ENCODE results near the gene EDEM3.

Gene EDEM3

DNA sequence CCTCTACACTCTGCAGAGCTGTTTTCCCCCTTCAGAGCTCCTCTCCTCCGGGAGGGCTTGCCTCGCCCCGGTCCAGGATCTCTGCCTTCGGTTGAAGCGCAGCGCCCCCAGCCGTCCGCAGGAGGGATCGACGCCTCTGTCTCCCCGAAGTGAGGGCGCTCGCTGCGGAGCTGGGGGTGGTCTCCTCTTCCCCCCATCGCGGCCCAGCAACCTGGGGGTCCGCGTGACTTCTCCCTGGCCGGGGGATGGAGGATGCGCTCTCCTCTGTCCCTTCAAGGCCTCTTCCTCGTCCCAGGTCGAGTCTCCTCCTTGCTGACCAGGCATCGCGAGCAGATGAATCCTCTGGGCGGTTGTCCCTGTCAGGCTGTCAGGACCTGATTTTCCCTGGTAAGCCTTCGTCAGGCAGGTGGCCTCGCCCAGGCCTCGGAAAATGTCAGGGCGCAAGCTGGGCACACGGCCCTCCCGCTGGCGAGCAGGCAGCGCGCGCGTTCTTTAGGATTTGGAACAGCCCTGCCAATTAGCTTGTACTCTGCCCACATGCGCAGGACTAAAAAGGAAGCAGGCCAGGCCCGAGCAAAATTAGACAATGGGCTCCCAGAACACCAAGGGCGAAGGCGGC lies 90.5 kb downstream of the EDEM3 start:
- CTCF ChIA-PET, result interaction anchor here (0.6 to 1.8 kb wide), 31 partner anchors 8 to 754 kb away, joined by 3 to 31 read pairs (median 4); partner anchors contain the start of gene C1orf21

GRCh38 chr1:184661801-184662200 lies 92.9 kb downstream of the EDEM3 start:
- POLR2A ChIA-PET, result no interaction called here
- TF ChIP-seq ELF4 (IDR thresholded peaks at IDR 0.05) (no peak), HDGF (IDR thresholded peaks at IDR 0.05; ENCODE audit: borderline replicate concordance) (no peak), ARNT (IDR thresholded peaks at IDR 0.05) (no peak), SUZ12 (IDR thresholded peaks at IDR 0.05) (no peak), SP1 (IDR thresholded peaks at IDR 0.05) (no peak), L3MBTL2 (conservative IDR thresholded peaks at IDR 0.05) (no peak)
- CTCF ChIA-PET, result no interaction called here
- no peak for DNase-seq (ENCODE audit: extremely low spot score)

More for the DNA sequence above, 90.5 kb downstream of the EDEM3 start:
- POLR2A ChIA-PET, result no interaction called here
- DNase-seq (ENCODE audit: extremely low spot score), result peak; percentile 92
- TF ChIP-seq LEF1 (IDR thresholded peaks at IDR 0.05; ENCODE audit: borderline replicate concordance), result no peak

DNA sequence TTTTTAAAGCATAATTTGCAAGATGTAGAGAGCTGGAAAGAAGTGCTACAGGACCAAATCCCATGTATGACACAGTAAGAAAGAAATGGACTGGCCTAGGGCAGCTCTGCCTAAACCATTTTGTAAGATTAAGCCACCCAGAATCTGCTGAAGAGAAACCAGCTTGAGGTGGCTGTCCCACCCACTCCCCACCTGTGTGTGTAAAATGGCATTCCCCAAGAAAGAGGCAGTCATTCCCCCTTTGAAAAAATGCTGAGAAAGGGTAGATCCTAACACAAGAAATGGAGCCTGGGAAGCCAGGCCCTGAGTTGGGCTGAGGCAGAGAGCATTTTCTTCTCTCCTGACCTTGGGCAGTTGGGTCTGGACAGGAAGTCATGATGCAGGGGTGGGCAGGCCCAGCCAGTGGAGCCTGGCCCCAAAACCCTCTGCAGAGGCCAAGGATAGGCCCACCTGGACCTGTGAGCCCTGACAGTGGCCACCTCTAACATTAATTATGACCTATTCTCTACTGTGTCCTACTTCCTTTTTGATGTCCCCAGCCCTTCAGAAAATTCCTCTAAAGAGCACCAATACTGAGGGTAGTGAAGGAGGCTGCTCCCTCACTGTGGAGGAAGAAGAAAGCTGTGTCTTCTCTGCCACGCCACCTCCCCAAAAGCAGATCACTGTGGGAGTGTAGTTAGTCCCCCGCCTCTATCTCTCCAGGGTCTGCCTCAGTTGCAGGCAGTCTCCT lies 94.0 kb downstream of the EDEM3 start:
- no peak for TF ChIP-seq L3MBTL2 (conservative IDR thresholded peaks at IDR 0.05)
- TF ChIP-seq FOXA1 (IDR thresholded peaks at IDR 0.05), result no peak
- no peak for TF ChIP-seq ZNF384 (IDR thresholded peaks at IDR 0.05)
- no peak for TF ChIP-seq HDGF (IDR thresholded peaks at IDR 0.05; ENCODE audit: borderline replicate concordance)
- TF ChIP-seq TARDBP (IDR thresholded peaks at IDR 0.05), result no peak
- no peak for TF ChIP-seq ARNT (IDR thresholded peaks at IDR 0.05)
- no peak for TF ChIP-seq LEF1 (IDR thresholded peaks at IDR 0.05; ENCODE audit: borderline replicate concordance)
- TF ChIP-seq FOXK2 (IDR thresholded peaks at IDR 0.05), result no peak
- TF ChIP-seq SP1 (IDR thresholded peaks at IDR 0.05), result no peak
- no peak for TF ChIP-seq ELF4 (IDR thresholded peaks at IDR 0.05)
- no peak for TF ChIP-seq FOXM1 (IDR thresholded peaks at IDR 0.05; ENCODE audit: borderline replicate concordance)
- no peak for TF ChIP-seq PKNOX1 (IDR thresholded peaks at IDR 0.05)
- ChIA-PET CTCF (interaction anchor here (0.6 kb wide), 2 partner anchors 24 to 680 kb away, joined by 3 read pairs; no protein-coding TSS in a partner anchor), POLR2A (interaction anchor here (0.8 kb wide), 1 partner anchor 9 kb away, joined by 3 read pairs; no protein-coding TSS in a partner anchor)
- no peak for DNase-seq (ENCODE audit: extremely low spot score)

DNA sequence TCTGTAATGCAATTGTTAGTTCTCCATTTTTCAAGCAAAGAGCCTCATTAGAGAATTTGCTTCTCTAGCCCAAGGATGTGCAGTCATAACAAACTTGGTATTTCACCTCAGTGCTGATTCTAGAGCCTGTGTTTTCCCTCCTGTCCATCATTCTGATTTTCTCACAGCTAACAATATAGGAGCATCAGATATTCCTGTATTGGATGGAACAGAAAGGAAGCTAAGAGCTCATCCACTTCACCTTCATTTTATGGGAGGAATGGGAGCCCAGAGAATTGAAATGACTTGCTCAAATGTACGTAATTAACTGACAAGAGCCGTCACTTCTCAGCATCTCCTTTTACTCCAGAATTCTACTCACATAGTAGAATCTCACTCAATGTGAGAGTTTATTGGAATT lies 96.6 kb downstream of the EDEM3 start:
- ChIA-PET CTCF (no interaction called here), POLR2A (no interaction called here)
- no peak for TF ChIP-seq SP1 (IDR thresholded peaks at IDR 0.05)
- TF ChIP-seq PKNOX1 (IDR thresholded peaks at IDR 0.05), result no peak
- TF ChIP-seq HDGF (IDR thresholded peaks at IDR 0.05; ENCODE audit: borderline replicate concordance), result no peak
- no peak for TF ChIP-seq LEF1 (IDR thresholded peaks at IDR 0.05; ENCODE audit: borderline replicate concordance)
- TF ChIP-seq NFRKB (IDR thresholded peaks at IDR 0.05), result no peak
- TF ChIP-seq L3MBTL2 (conservative IDR thresholded peaks at IDR 0.05), result no peak
- no peak for TF ChIP-seq BHLHE40 (IDR thresholded peaks at IDR 0.05; ENCODE audit: borderline replicate concordance)
- no peak for DNase-seq (ENCODE audit: extremely low spot score)

DNA sequence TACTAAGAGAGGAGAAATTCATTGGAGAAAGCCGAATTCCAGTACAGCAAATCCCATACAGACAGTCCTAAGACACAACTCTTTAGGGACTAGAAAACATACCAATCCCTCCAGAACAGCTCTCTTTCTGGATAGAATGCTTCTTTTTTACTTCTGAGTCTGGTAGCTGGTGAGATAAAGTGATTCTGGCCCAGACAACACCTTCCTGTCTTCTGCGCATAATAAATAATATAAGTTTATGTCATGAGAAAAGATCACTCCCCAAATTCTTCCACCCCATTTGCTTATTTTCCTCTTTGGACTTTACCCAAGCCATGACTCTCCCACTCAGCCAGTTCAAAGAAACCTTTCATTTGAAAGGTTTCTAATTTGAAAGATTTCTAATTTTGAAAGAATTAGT lies 98.4 kb downstream of the EDEM3 start:
- DNase-seq (ENCODE audit: extremely low spot score), result no peak
- ChIA-PET POLR2A (no interaction called here), CTCF (interaction anchor here (1.8 kb wide), 1 partner anchor 7 kb away, joined by 4 read pairs; no protein-coding TSS in a partner anchor)
- TF ChIP-seq ZNF384 (IDR thresholded peaks at IDR 0.05) (no peak), FOXA1 (IDR thresholded peaks at IDR 0.05) (no peak), HDGF (IDR thresholded peaks at IDR 0.05; ENCODE audit: borderline replicate concordance) (no peak), SP1 (IDR thresholded peaks at IDR 0.05) (no peak), ARNT (IDR thresholded peaks at IDR 0.05) (no peak), LEF1 (IDR thresholded peaks at IDR 0.05; ENCODE audit: borderline replicate concordance) (no peak), FOXM1 (IDR thresholded peaks at IDR 0.05; ENCODE audit: borderline replicate concordance) (no peak), NFRKB (IDR thresholded peaks at IDR 0.05) (no peak), ELF4 (IDR thresholded peaks at IDR 0.05) (no peak), L3MBTL2 (conservative IDR thresholded peaks at IDR 0.05) (no peak), CTBP1 (IDR thresholded peaks at IDR 0.05; ENCODE audit: borderline replicate concordance) (no peak), PKNOX1 (IDR thresholded peaks at IDR 0.05) (no peak)

DNA sequence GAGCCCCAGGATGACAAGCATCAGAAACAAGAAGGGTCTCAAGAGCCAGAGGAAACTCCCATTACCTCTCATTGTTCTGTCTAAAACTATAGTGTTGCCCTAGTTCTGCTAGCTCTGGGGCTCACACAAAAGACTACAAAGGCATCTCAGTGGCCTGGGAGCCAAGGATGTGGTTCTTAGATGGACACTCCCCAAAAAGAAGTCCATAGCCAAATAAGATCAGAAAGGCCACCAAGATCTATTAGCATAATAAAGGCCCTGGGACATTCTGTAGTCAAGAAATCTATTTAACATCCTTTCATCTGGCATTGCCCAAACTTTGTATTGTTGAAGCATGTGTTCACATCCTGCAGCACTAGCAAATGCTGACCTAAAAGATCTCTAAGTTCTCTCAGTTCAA lies 99.5 kb downstream of the EDEM3 start:
- TF ChIP-seq NFRKB (IDR thresholded peaks at IDR 0.05) (no peak), FOXK2 (IDR thresholded peaks at IDR 0.05) (no peak), L3MBTL2 (conservative IDR thresholded peaks at IDR 0.05) (no peak), FOXM1 (IDR thresholded peaks at IDR 0.05; ENCODE audit: borderline replicate concordance) (no peak), CTBP1 (IDR thresholded peaks at IDR 0.05; ENCODE audit: borderline replicate concordance) (no peak), HDGF (IDR thresholded peaks at IDR 0.05; ENCODE audit: borderline replicate concordance) (no peak), LEF1 (IDR thresholded peaks at IDR 0.05; ENCODE audit: borderline replicate concordance) (no peak), SUZ12 (IDR thresholded peaks at IDR 0.05) (no peak), PKNOX1 (IDR thresholded peaks at IDR 0.05) (no peak), BHLHE40 (IDR thresholded peaks at IDR 0.05; ENCODE audit: borderline replicate concordance) (no peak), SP1 (IDR thresholded peaks at IDR 0.05) (no peak), ZNF384 (IDR thresholded peaks at IDR 0.05) (no peak), FOXA1 (IDR thresholded peaks at IDR 0.05) (no peak), TARDBP (IDR thresholded peaks at IDR 0.05) (no peak)
- ChIA-PET POLR2A (no interaction called here), CTCF (interaction anchor here (1.8 kb wide), 1 partner anchor 8 kb away, joined by 4 read pairs; no protein-coding TSS in a partner anchor)
- DNase-seq (ENCODE audit: extremely low spot score), result no peak
